ENCODE results near the gene SIVA1.

SIVA1 gene

DNA sequence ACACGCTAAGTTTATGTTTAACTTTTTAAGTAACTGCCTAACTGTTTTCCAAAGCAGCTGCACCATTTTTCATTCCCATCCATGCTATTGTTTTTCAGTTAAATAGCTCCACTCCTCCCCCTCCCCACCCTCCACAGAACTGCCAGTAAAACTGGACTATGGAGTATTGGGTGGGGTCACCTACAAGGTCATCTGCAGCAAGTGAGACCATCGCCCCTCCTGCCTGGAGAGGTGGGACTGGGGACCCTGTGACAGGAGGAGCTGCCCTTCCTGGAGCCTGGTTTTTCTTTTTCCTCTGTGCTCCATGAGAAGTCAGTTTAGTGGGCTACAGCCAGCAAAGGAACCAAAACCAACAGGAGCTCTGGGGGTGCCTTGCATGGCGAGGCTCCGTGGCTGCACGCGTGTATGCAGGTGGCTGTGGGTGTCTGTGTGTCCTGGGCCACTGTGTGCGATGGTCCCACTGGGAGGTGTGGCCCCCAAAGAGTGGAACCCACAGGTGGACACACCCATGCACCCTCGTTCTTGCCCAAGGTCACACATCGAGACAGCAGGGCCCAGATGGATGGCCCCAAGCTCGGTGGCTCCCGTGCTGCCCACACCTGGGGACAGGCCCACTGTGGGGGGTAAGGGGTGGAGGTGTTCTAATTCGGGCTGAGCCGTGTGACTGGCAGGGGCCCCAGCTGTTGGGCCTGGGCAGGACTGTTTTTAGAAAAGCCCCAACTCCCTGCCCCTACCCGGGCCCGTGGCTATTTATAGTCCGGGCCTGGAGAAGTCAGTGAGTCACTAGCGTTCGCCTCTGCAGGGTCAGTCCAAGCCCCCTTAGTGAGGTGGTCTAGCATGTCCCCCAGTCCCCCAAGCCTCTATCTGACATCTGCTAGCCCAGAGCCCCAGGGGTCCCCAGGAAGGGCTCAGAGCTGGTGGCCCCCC is 31.2 kb upstream of the SIVA1 start:
- H3K4me3 ChIP-seq (ENCODE audit: low read depth, low read length) = no peak overlapping the region
- TF ChIP-seq, protein P1, sequence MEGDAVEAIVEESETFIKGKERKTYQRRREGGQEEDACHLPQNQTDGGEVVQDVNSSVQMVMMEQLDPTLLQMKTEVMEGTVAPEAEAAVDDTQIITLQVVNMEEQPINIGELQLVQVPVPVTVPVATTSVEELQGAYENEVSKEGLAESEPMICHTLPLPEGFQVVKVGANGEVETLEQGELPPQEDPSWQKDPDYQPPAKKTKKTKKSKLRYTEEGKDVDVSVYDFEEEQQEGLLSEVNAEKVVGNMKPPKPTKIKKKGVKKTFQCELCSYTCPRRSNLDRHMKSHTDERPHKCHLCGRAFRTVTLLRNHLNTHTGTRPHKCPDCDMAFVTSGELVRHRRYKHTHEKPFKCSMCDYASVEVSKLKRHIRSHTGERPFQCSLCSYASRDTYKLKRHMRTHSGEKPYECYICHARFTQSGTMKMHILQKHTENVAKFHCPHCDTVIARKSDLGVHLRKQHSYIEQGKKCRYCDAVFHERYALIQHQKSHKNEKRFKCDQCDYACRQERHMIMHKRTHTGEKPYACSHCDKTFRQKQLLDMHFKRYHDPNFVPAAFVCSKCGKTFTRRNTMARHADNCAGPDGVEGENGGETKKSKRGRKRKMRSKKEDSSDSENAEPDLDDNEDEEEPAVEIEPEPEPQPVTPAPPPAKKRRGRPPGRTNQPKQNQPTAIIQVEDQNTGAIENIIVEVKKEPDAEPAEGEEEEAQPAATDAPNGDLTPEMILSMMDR (IDR thresholded peaks at IDR 0.05; ENCODE audit: low read depth, low read length) = no peak

DNA sequence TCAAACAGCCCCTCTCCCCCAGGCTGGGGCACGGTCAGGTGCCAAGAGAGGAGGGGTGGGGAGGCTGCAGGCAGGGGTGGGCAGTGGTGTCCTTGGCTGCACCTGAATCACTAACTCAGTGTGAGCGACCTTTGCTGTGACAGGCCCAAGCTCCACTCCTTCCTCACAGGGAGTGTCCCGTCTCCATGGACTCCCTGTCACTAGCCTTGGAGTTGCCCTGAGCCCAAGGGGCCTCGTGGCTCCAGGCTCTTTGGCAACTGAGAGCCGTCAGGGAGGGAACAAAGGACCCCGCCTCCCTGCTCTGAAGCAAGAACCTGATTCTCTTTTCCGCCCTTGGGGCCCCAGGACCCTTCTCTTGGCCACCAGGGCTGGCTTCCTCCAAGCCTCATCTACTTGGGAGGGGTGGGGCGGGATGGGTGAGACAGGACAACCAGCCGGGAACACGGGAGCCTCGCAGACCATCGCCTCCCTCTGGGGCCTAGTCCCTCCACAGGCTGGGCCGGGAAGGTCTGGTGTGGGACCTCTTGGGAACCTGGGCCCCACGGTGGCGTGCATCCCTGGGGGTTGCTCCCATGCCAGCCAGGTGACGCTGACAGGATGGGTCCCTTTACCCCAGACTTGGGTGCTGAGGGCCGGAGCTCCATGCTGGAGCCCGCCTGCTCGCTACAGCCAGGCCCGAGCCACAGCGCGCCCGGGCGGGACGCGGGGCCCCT is 29.9 kb upstream of the SIVA1 start:
- H3K4me3 ChIP-seq (ENCODE audit: low read depth, low read length) = no peak overlapping the region
- TF ChIP-seq, protein P1 (IDR thresholded peaks at IDR 0.05; ENCODE audit: low read depth, low read length) = no peak

DNA sequence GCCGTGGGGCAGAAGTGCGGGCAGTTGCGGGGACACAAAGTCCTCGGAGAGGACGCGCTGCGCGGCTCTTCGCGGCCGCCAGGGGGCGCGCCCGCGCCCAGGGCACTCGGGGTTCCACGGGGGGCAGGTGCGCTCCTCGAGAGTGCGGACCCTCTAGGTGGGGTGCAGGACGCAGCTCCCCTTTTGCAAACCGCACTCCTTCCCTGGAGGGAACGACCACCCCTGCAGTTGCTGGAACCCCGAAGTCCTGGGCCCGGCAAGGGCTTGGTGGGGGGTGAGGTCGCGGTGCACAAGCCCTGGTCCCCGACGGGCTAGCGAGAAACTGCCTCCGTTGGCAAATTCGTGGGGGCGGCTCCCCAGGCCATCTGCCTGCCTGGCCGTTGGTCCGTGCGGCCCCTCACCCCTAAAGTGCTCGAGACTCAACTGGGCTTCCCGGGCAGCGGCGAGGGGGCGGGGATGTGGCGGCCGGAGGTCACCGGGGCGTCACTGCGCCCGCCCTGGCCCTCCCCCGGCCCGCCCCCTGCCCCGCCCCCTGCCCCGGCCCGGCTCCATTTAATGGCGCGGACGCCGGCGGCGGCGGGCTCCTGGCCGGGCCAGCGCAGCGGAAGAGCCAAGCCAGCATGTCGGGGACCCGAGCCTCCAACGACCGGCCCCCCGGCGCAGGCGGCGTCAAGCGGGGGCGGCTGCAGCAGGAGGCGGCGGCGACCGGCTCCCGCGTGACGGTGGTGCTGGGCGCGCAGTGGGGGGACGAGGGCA is 29.1 kb upstream of the SIVA1 start, which contains the start of gene ADSS1:
ADSS1 (plus strand) TSS at position 579 of the 756 bp plus-strand sequence; CDS start at position 621, 42 bp downstream.
- peak within 1 kb of the TSS; percentile 56 for H3K4me3 ChIP-seq (ENCODE audit: low read depth, low read length)
- TF ChIP-seq, protein P1 (IDR thresholded peaks at IDR 0.05; ENCODE audit: low read depth, low read length) = peak; percentile 90

DNA sequence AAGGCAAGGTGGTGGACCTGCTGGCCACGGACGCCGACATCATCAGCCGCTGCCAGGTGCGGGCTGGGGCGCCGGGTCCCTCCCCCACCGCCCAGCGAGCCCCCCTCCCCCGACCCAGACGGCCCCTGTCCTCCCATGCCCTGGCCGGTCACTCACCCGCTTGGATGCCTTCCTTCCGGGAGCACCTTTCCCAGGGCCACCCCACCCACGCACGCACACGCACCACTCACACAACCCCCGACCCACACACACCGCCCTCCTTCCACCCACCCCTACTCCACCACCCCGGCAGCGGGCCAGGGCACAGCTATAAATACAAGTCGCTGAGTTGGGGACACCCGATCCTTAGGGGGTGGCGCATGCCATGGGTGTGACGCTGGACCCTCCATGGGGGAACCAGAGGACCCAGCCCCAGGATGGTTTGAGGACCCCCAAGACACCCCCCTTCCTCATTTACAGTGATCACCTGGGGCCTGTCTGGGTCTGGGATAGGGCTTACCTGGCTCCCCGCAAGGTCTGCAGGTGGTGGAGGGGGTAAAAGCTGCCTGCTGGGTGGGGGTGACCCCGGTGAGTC is 28.5 kb upstream of the SIVA1 start:
- peak overlapping the region; percentile 56 for H3K4me3 ChIP-seq (ENCODE audit: low read depth, low read length)
- TF ChIP-seq, protein P1 (IDR thresholded peaks at IDR 0.05; ENCODE audit: low read depth, low read length) = no peak

DNA sequence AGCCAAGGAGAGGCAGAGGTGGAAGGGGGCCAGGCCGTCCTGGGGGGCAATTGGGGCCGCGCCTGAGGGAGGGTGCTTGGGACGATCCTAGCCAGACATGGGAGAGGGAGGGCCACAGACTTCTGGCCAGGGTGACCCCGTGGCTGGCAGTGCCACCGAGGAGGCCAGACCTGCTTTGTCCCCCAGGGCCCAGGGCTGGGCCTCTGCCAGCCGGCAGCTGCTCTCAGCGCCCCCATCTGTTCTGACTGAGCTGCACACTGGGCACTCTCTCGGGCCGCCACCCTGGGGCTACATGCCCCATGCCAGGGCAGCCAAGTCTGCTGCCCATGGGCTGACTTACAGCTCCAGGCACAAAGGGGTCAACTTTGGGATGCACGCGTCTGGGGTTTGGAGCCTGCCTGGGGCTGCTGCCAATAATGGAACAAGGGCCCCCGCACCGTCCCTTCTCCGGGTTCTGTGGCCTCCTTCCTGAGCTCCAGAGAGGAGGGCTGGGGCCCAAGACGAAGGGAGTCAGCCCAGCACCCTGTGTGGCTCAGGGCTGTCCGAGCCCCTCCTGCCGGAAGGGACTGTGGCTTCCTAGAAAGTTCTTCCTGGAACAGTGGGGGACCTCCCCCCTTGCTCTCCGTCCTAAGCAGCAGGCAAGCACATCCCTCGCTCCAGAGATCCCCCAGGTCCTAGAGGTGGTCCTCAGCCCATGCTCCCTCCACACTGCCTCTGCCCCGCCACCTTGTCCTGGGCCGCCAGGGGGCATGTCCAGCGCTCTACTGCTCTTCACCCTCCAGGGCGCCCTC is 27.8 kb upstream of the SIVA1 start:
- H3K4me3 ChIP-seq (ENCODE audit: low read depth, low read length) = no peak overlapping the region; the same call in 1 of the 2 replicates
- TF ChIP-seq, protein P1 (IDR thresholded peaks at IDR 0.05; ENCODE audit: low read depth, low read length) = peak; percentile 12; the same call in 1 of the 2 replicates
